Parathyroid adenoma (tissue), 2 donors: ENCODE results near the gene SDE2.

Experiments used
- H2AFZ ChIP-seq: fragments of 300-600 bp; sonication (generic); one replicate; pipeline ENCODE4 v1.7.0; 2017; ENCODE audit warnings: antibody characterized with exemption, mild to moderate bottlenecking
- H3K27ac ChIP-seq: fragments of 300-600 bp; sonication (generic); one replicate; pipeline ENCODE4 v1.7.0; 2017
- H3K27me3 ChIP-seq: fragments of 300-600 bp; sonication (generic); one replicate; pipeline ENCODE4 v1.7.0; 2017; ENCODE audit warnings: low read length; ENCODE audit not compliant: control insufficient read depth, insufficient read depth
- H3K36me3 ChIP-seq: fragments of 300-600 bp; sonication (generic); one replicate; pipeline ENCODE4 v1.7.0; 2017; ENCODE audit warnings: low read length; ENCODE audit not compliant: control insufficient read depth, insufficient read depth
- H3K4me1 ChIP-seq: fragments of 300-600 bp; sonication (generic); one replicate; pipeline ENCODE4 v1.7.0; 2017; ENCODE audit warnings: control low read depth
- H3K4me2 ChIP-seq: fragments of 300-600 bp; sonication (generic); one replicate; pipeline ENCODE4 v1.7.0; 2017; ENCODE audit warnings: low read length
- H3K4me3 ChIP-seq: fragments of 300-600 bp; sonication (generic); one replicate; pipeline ENCODE4 v1.7.0; 2017; ENCODE audit warnings: low read depth, low read length
- H3K79me2 ChIP-seq: fragments of 300-600 bp; sonication (generic); one replicate; pipeline ENCODE4 v1.7.0; 2017; ENCODE audit warnings: control low read depth
- H3K9ac ChIP-seq: fragments of 300-600 bp; sonication (generic); one replicate; pipeline ENCODE4 v1.7.0; 2017; ENCODE audit warnings: mild to moderate bottlenecking
- H3K9me3 ChIP-seq: fragments of 300-600 bp; sonication (generic); one replicate; pipeline ENCODE4 v1.7.0; 2017; ENCODE audit warnings: low read length; ENCODE audit not compliant: control insufficient read depth
- TF ChIP-seq, protein P1 (sequence below): fragments of 300-600 bp; sonication (generic); IDR thresholded peaks from one replicate; pipeline ENCODE4 v1.7.0; 2017; ENCODE audit warnings: antibody characterized with exemption, mild to moderate bottlenecking
- donor health status: primary hyperparathyroidism.

The SDE2 gene

DNA sequence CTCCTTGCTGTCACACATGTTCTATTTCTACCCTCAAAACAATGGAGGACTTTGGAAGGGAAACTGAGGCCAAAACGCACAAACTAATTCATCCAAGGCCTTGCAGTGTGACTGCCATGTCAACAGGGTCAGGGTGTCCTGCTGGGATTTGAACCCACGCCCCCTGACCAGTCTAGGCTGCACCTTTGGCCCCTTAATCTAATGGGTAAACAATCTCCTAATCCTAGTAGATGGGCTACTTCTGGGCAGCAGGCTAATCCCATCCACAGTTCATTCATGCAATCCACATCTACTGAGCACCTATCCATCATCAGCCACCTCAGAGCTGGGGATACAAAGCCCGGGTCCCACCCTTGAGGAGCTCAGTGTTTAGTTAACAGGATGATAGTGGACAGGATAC is 41.1 kb downstream of the SDE2 start:
- Histone ChIP-seq H3K27ac (no peak overlapping the region), H3K4me1 (no peaks in the 10 kb centered on the region), H3K27me3 (no peaks in the 10 kb centered on the region), H3K4me3 (no peak overlapping the region), H3K4me2 (no peak overlapping the region), H3K79me2 (no peaks in the 10 kb centered on the region), H3K9ac (no peak overlapping the region), H3K36me3 (no peaks in the 10 kb centered on the region), H2AFZ (no peak overlapping the region), H3K9me3 (no peaks in the 10 kb centered on the region)
- TF ChIP-seq, protein P1, sequence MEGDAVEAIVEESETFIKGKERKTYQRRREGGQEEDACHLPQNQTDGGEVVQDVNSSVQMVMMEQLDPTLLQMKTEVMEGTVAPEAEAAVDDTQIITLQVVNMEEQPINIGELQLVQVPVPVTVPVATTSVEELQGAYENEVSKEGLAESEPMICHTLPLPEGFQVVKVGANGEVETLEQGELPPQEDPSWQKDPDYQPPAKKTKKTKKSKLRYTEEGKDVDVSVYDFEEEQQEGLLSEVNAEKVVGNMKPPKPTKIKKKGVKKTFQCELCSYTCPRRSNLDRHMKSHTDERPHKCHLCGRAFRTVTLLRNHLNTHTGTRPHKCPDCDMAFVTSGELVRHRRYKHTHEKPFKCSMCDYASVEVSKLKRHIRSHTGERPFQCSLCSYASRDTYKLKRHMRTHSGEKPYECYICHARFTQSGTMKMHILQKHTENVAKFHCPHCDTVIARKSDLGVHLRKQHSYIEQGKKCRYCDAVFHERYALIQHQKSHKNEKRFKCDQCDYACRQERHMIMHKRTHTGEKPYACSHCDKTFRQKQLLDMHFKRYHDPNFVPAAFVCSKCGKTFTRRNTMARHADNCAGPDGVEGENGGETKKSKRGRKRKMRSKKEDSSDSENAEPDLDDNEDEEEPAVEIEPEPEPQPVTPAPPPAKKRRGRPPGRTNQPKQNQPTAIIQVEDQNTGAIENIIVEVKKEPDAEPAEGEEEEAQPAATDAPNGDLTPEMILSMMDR = no peak

DNA sequence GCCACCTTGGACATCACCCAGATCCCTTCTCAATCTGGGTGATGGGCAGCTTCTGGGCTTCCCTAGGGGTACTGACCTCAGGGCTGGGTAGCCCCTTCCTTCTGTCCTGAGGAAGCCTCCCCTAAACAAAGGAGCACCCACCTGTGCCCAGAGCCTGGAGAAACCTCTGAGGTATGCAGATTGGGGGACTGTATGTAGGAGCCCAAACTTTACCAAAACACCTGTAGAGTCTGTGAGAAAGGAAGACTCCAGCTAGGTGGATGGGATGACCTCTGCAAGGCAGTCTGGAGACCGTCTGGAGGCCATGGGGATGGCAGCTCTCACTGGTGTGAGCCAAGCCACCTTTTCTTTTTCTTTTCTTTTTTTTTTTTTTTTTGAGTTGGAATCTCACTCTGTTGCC is 44.4 kb downstream of the SDE2 start:
- Histone ChIP-seq H3K9me3 (no peaks in the 10 kb centered on the region), H3K36me3 (no peaks in the 10 kb centered on the region), H2AFZ (no peak overlapping the region), H3K9ac (no peak overlapping the region), H3K27ac (no peak overlapping the region), H3K27me3 (no peaks in the 10 kb centered on the region), H3K4me1 (no peaks in the 10 kb centered on the region), H3K4me3 (no peak overlapping the region), H3K79me2 (no peaks in the 10 kb centered on the region), H3K4me2 (no peak overlapping the region)
- TF ChIP-seq, protein P1 = no peak

DNA sequence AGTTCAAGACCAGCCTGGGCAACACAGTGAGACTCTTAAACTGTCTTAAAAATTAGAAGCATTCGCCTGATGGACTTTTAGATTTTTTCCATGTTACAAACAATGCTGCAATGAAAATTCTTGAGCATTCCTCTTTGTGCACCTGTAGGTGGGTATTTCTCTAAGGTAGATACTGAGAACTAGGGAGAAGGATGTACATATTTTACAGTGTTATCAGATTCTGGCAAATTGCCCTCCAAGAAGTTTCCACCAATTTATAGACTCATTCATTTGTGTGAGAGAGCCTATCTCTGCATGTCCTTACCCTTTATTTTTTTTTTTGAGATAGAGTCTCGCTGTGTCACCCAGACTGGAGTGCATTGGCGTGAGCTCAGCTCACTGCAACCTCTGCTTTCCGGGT is 45.8 kb downstream of the SDE2 start:
- Histone ChIP-seq H3K9ac (no peak overlapping the region), H3K27me3 (no peaks in the 10 kb centered on the region), H3K27ac (no peak overlapping the region), H3K9me3 (no peaks in the 10 kb centered on the region), H3K4me2 (no peak overlapping the region), H3K4me3 (no peak overlapping the region), H2AFZ (no peak overlapping the region), H3K36me3 (no peaks in the 10 kb centered on the region), H3K79me2 (no peaks in the 10 kb centered on the region), H3K4me1 (no peaks in the 10 kb centered on the region)
- TF ChIP-seq, protein P1 = no peak

DNA sequence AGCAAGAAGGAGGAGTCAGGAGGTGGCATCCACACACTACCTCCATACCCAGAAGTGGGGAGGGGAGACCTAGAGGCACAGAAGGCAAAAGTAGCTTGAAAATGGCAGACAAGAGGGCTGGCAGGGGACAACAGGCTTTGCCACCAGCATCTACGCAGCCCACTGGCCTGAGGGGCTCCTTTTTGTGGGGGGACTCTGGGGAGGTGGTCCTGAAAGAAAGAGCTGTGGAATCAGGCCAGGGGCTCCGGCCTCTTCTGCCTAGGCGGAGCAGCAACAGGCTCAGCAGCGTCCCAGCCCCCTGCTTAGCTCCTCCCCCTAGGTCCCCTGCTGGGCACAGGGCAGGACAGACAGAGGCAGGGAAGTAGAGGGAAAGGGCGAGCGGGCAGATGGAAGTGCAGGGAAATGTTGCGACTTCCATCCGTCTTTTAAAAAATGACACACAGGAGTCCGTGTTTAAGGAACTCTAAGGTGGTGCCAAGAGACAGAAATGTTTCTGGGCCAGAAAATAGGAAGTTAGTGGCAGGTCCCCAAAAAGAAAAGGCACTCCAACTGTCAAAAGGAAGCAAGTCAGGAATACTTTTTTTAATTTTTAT is 48.1 kb downstream of the SDE2 start:
- H3K9ac ChIP-seq = no peak overlapping the region
- H3K36me3 ChIP-seq = no peaks in the 10 kb centered on the region
- H3K4me1 ChIP-seq = no peaks in the 10 kb centered on the region
- no peak overlapping the region for H3K4me2 ChIP-seq
- TF ChIP-seq, protein P1 = no peak
- no peaks in the 10 kb centered on the region for H3K9me3 ChIP-seq
- H3K27me3 ChIP-seq = no peaks in the 10 kb centered on the region
- H2AFZ ChIP-seq = no peak overlapping the region
- no peak overlapping the region for H3K4me3 ChIP-seq
- no peaks in the 10 kb centered on the region for H3K79me2 ChIP-seq
- no peak overlapping the region for H3K27ac ChIP-seq

DNA sequence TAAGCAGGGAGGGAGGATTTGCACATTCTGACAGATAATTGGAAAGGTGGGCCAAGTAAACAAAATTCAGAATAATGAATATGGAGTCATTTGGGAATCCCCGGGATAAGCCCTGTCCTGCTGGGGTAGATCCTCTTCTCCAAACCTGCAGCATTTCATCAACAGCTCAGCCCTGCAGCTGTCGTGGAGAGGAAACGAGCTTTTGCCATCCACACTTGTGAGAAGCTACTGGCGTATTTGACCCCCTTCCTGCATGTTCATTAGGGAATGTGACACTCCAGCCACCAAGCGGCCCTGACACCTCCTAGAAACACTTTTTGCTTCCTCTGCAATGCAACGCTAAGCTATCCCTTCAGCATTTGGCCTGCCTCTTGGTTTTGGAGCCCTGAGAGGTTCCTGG is 50.1 kb downstream of the SDE2 start:
- no peak overlapping the region for H3K4me3 ChIP-seq
- no peaks in the 10 kb centered on the region for H3K9me3 ChIP-seq
- no peak overlapping the region for H3K27ac ChIP-seq
- no peak overlapping the region for H2AFZ ChIP-seq
- H3K27me3 ChIP-seq = no peaks in the 10 kb centered on the region
- H3K4me1 ChIP-seq = no peaks in the 10 kb centered on the region
- H3K9ac ChIP-seq = no peak overlapping the region
- H3K79me2 ChIP-seq = no peaks in the 10 kb centered on the region
- TF ChIP-seq, protein P1 = no peak
- H3K36me3 ChIP-seq = no peaks in the 10 kb centered on the region
- H3K4me2 ChIP-seq = no peak overlapping the region
